Measurements from ENCODE around the gene ARHGAP19.

Gene ARHGAP19, protein sequence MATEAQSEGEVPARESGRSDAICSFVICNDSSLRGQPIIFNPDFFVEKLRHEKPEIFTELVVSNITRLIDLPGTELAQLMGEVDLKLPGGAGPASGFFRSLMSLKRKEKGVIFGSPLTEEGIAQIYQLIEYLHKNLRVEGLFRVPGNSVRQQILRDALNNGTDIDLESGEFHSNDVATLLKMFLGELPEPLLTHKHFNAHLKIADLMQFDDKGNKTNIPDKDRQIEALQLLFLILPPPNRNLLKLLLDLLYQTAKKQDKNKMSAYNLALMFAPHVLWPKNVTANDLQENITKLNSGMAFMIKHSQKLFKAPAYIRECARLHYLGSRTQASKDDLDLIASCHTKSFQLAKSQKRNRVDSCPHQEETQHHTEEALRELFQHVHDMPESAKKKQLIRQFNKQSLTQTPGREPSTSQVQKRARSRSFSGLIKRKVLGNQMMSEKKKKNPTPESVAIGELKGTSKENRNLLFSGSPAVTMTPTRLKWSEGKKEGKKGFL

DNA sequence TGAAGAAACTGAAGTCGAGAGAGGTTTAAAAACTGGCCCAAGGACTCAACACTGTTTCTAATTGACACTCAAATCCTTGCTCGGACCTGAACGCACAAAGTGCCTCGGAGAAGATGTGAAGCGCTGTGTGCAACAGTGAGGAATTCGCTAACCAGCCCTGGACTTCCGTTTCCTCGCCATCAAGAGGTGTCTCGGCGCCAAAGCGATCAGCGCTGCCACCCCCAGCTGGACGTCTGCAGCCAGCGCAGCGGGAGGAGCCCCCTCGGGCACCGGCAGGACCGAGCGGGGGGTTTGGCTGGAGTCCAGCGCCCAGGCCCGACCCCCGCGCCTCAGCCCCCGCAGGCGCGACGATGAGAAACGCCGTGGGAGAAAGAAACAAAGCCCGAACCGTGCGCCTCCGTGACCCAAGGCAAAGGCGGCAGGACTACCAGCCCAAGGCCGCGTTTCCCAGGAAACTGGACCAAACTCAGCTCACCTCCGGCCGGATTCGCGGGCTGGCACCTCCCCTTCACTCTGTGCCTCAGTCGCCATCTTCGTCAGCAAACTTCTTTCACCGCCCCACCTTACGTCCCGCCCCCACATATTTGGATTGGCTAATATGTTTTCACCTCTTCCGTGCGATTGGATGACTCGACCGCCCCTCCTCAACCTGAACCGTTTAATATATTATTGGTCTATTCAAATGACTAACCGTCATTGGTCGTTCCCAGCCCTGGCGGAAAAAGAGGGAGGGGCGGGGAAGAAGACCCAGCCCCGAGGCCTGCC, at the start of gene ARHGAP19:
Gene ARHGAP19, minus strand, starts transcription at position 541 of the 765 bp plus-strand sequence. Its CDS starts 10 bp downstream, at position 531.
- FAIRE-seq, result peak; percentile 94

DNA sequence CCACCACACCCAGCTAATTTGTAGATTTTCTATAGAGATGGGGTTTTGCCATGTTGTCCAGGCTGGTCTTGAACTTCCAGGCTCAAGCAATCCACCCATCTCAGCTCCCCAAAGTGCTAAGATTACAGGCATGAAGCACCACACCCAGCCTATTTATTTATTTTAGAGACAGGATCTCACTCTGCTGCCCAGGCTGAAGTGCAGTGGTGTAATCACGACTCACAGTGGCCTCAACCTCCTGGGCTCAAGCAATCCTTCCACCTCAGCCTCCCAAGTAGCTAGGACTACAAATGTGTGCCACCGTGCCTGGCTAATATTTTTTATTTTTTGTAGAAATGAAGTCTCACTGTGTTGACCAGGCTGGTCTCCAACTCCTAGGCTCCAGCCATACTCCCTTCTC, 49.0 kb upstream of the ARHGAP19 start:
- FAIRE-seq, result no peak

DNA sequence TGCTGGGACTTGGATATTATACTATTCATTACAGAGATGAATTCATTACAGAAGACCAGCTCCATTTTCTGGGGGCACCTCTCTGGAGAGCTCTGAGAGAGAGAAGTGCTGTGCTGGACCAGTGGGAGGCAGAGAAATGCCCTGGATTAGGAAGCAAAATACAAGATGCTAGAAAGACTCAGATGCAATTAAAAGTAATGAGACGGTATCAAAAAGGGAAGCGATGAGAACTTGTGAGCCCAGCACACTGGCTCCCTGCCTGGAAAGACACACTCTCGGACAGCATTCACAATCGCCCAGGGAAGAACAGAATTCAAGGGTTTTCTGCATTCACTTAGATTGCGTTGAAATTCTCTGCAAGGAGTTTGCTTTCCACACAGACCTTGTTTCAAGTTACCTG, 45.6 kb upstream of the ARHGAP19 start:
- no peak for FAIRE-seq

DNA sequence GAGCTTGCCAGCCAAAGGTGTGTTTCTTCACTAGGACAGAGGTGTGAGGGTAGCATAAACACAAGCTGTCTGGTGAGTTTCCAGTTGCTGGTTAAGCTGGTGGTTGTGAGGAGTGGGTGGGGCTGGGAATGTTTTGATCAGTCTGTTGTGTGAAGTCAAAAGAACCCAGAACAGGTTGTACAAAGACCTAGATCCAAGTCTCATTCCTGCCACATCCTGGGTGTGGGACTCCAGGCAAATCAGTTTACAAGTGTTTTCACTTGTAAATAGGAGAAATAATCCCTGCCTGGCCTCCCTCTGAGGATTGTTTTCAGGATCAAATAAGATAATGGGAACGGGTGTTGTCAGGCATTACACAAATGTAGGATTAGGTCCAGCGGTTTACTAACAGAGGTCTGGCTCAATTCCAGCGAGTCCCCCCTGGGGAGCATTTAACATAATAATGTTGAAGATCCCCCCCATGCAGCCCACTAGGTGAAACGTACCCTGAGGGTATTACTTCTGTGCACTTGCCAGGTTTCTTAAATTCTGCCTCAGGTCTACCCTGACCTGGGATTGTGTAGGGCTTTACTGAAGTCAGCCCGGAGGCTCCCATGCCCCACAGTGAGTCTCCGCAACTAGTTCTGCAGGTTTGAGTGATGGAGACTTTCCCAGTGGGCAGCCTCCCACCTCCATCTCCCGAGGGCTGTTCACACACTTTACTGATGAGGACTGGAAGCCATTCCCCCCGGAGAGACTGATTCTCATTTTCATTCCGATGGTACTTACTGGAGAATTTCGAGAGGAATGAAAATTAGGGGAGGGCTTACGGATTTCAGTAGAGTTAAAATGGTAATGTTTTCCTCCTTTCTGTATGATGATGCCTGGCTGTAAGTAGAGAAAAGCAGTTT, 44.8 kb upstream of the ARHGAP19 start:
- FAIRE-seq, result no peak

DNA sequence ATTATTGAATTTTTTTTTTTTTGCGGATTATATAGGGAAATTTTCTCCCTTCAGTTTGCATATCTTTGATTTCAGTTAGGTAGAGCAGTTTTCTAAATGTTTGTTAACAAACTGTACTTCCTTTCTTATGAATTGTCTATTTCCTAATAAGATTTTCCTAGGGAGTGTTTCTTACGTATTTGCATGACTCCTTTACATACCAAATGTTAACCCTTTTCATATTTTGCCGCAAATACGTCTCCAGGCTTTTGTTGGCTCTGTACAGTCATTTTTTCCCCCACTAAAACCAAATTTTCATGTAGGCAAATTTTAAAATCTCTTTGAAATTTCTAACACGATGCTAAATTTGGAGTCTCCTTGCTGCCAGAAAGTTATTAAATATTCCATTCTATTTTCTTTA, 44.0 kb upstream of the ARHGAP19 start:
- no peak for FAIRE-seq

DNA sequence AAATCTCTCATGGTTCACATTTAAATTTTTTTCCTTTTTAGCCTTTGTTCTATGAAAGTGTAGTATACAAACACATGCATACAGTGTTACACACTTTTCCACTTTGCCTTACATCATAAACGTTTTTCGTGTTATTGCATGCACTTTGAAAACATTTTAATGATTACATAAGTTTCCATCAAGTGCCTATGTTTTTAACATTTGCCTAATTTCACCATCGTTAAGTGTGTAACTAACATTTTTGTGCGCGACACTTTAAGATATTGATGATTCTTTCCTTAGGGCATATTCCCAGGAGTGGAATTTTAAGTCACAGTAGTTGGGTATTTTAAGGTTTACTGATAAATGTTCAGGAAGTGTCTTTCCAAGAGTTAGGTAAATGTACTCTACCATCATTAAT, 43.6 kb upstream of the ARHGAP19 start:
- no peak for FAIRE-seq

DNA sequence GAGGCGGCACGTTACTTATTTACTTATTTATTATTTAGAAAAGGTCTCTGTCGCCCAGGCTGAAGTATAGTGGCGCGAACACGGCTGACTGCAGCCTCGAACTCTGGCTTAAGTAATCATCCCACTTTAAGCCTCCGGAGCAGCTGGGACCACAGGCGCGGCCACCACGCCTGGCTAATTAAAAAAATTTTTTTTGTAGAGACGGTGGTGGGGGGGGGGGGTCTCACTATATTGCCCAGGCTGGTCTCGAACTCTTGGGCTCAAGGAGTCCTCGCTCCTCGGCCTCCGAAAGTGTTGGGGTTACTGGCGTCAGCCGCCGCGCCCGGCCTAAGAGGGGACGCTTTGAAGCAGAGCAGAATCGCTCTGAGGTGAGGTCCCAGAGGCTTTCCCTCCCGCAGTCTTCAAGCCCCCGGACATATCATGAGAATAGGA, 42.8 kb upstream of the ARHGAP19 start:
- FAIRE-seq, result no peak

DNA sequence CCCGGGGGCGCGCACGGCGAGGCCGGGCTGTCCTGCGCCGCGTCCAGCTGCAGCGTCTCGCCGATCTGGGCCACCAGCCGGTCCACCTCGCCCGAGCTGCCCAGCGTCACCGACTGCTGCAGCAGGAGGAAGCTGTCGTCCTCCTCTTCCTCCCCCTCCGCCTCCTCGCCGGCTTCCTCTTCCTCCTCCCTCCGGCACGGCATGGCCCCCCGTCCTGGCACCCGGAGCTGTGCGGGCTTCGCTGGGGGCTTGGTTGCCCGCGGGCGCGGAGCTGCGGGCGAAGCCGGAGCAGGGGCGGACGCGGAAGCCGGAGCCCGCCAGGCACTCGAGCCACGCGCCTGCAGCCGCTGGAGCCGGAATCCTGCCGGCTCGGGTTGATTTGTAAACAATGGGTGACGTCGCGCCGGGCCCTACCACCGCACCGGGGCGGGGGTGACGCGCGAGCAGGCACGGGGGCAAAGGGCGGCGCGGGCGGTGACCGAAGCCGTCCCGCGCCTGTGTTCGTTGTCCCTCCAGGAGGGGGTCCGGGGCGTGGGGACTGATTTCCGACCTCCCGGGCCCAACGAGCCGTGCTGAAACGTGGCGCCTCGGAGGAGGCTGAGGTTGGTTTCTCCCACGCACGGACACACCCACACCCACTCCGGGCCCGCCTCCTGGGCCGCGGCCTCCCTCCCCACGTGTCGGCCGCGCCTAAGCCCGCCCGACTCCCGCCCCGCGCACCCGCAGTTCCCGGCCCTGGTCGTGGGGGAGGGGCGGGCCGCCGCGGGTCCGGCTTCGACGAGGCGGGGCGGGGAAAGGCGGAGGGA, 42.1 kb upstream of the ARHGAP19 start, which contains the start of gene FRAT2:
Gene FRAT2, minus strand, starts transcription at position 360 of the 806 bp plus-strand sequence. Its CDS starts 157 bp downstream, at position 203.
- FAIRE-seq, result no peak

DNA sequence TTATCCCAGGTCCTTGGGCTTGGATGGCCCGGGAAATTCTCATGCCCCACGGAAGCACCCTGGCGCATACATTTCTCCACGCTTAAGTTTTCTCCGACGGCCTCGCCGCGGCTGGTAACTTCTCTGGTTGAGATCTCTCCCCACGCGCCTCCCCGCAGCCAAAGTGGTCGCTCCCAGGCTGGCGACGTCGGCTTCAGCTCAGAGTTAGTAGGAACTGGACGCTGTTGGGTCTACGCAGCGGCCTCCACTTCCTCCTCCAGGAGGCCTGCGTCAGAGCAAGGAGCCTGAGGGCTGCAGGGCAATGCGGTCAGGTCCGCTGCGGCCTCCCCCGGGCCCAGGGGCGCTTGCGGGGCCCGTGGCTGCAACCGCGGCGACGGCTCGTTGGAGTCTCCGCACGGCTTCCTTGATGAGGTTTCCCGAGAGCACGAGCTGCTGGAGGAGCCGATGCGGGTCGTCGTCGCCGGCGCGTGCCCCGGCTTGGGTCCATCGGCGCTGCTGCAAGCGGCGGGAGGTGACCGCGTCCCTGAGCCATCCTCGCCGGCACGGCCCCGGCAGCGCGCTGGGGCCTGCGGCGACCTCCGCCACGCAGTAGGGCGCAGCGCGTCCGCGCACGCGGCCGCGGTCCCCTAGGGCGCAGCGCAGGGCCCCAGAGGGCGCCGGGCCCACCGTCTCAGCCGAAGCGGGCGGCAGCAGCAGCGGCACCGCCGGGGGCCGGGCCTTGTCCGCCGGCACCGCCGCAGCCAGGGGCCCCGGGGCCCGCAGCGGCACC, 41.3 kb upstream of the ARHGAP19 start:
- FAIRE-seq, result no peak

DNA sequence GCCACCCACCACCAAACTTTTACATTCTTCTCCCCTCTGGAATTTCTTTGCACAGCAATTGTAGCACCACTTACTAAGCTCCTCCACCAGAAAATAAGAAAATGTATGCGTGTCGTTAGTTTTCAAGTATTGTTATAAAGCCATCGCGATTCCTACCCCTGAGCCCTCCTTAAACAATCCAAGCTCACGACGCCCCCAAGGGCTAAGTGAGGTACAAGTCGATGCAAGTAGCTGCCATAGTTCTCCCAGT, 40.8 kb upstream of the ARHGAP19 start:
- FAIRE-seq, result no peak

DNA sequence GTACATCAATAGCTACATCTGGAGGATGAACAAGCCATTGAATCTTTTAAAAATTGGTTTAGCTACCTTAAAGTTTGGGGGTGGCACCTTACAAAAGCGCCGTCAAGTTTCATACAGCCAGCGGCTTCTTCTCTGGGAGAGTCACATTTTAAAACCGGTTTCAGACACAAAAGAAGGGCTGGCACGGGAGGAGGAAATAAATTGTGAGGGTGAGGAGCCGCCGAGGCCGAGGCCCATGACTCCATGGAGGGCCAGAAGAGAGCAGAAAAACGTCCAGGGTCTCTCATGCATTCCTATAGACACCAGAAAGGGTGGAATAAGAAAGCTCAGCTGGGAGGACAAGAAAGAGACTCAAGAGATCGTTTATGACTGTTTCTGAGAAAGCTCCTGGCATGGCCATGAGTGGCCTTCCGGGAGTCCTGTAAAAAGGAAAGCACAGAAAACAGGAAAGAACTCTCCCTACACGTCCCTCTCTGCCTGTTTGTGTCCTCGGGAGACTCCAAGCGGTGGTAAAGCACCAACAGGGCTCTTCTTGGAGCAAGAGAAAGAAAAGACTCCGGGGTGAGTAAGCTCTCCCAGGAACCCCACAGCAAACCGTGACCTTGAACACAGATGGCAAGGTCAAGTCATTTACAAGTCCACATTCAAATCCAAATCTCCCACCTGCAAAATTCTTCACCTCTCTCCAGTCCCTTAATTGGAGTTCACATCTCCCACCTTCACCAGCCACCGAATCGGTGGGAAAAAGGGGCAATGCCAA, 40.3 kb upstream of the ARHGAP19 start:
- FAIRE-seq, result no peak

DNA sequence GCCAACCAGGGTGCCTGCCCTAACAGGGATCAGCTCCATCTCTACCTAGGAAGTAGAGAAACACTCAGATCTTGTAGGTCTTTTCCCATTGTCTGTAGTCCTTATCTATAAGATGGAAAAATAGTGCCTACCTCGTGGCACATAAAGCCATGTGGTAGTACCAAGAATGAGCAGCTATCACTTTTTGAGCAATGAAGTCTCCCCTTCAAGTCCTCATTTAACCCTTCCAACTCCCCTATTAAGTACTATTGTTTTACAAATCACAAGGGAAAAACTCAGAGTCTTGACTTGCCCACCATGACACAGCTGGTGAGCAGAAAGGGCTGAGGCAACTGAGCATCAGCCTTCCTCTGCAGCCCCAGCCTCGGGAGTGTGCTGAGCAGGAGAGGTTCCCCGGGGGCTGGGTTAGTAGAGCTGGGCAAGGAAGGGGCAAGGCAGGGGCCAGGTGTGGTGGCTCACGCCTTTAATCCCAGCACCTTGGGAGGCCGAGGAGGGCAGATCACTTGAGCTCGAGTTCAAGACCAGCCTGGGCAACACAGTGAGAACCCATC, 38.8 kb upstream of the ARHGAP19 start:
- FAIRE-seq, result no peak

DNA sequence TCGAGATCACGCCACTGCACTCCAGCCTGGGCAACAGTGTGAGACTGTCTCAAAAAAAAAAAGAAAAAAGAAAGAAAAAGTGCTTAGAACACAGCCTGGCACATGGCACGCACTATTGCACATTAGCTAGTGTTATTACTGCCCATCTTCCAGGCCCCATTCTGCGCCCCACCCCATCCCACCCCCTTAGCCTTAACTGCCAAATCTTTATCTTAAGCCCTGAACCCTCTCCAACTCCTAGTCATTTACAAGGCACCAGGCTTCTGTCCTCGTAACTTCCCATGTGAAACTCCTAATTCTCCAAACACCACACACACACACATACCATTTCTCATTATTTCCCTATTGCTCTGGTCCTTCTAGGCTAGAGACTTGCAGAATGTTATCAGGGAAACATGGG, 37.3 kb upstream of the ARHGAP19 start:
- FAIRE-seq, result no peak

DNA sequence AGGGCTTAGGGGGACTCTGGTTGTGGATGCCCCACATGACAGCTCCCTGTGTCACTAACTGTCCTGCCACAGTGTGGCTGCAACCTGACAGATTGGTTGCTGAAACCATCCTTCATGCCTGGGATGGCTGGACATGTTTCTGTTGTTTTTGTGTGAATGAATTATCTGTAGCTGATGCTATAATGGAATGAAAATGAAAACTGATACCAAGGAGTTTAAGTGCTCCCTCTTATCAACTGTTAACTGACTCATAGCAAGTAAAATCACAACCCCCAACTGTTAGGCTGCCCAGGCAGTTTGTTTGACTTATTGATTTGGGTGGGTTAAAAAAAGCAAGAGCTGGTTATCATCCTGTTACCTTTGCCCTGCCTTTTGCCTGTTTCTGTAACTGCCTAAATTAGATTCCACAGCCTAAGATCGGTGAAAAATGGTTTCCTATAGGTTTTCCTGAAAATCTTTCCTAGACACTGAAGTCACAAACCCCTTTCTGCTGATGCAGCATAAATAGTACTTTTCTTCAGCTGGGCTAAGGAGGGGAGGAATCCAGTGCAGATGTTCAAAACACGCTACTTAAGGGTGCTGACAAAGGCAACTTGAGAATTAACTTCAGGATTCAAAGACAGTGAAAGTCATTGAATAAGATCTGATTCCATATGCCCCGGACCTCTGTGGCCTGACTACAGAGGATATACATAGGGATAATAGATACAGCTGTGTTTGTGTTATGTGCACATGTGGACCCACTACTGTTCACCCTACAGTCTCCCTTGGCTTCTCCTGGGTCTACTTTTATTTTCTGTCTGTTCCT, 36.4 kb upstream of the ARHGAP19 start:
- no peak for FAIRE-seq

DNA sequence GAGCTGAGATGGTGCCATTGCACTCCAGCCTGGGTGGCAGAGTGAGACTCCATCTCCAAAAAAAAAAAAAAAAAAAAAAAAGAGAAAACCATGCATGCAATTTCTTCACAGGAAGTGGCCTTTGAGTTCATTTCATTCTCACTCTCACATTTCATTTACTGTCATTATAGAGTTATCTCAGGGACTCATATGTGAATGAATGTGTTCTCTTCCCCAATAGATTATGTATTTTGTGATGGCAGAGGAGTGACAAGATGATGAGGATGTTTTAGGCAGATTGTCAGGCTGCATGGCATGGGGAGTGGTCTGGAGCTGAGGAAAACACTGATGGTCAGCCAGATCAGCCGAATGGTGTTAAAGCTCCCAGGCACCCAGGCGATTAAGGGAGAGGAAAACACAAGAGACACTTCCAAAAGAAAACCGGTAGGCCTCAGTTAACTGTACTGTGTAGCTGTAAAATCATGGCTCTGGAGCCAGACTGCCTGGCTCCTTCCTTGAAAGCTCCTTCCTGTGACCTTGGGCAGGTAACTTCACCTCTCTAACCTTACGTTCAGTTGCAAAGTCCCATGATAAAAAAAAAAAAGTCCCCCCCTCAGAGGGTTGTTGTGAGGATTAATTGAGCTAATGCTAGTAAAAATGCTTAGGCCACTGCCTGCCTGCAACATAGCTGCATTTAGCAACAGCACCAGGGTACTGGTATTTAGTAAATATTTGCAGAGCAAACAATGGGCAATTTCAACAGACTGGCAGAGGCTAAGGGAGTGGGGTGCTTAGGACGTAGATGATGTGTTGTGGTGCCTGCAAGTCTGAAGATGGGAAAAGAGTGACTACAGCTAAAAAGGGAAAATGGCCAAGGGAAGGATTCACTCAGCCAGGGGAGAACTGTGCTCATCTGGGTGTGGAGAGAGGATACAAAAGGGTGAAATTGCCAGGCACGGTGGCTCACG, 35.2 kb upstream of the ARHGAP19 start:
- no peak for FAIRE-seq

DNA sequence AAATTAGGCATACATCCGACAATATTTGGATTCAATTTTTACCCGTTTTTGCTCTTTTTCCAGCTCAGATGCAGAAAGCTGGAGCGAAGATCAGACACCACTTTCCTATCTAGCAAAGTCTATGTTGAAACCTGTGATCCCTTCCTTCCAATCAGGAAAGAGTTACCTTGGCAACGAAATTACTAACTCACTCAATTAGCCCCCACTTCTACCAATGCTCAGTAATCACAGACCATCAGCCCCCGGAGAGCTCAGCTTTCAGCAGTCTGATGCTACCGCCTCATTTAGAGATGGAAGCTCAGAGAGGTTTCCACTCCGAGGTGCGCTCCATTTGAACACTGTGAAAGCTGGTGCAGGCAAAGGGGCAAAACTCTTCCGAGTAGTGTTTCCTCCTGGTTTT, 33.3 kb upstream of the ARHGAP19 start:
- no peak for FAIRE-seq

DNA sequence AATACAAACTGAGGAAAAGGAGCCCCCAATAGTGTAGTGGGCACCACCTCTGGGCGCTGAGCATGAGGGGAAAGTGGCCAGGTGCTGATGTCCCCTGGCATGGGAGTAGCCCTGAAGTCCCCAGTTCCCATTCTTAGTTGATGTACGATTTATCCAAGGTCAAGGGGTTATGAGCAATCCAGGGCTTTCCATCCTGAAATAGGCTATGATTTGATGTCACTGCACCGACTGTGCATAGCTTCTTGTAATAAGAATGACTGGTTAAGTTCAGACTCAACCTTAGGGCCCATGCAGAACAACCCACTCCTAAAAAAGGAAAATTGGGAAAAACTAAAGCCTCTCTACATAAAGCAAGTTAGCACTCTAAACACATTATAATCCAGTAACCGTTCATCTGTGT, 31.1 kb upstream of the ARHGAP19 start:
- no peak for FAIRE-seq

DNA sequence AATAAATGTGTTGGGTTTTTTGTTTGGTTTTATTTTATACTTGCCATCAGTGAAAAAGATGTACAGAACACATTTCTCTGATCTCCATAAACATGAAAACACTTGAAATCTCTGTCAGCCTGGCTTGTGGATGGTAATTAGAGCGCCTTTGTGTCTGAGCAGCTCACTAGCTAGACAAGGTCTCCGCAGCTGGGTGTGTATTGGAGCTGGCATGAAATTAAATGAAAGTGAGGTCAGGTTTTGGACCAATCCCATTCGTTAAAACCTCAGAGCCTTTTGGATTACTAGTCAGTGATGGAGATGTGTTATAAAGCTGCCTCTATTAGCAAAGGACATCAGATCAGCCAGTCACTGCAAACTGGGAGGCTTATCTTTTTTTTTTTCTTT, 29.4 kb upstream of the ARHGAP19 start:
- no peak for FAIRE-seq

Data from colon (tissue), 2 donors.